GM18951 (cell line): Measurements from ENCODE around the gene NOTCH2.

Experiments used
- POLR2A ChIP-seq: IDR thresholded peaks from 4 replicates; pipeline ENCODE4 v1.6.1; 2011; ENCODE audit warnings: mild to moderate bottlenecking; ENCODE audit not compliant: insufficient read length, insufficient read depth; ENCODE audit errors: extremely low read depth
- in situ Hi-C: fragments of 300-500 bp; cut with MboI; formaldehyde crosslinking; loops from one replicate; pipeline ENCODE4 v1.12.0; 2022; ENCODE audit warnings: low sequenced_read_pairs, mixed read lengths, inconsistent platforms; ENCODE audit not compliant: unreplicated experiment

NOTCH2 gene

GRCh38 chr1:119948342-119949214 is 120.9 kb downstream of the NOTCH2 start:
- TF ChIP-seq POLR2A: no peak
- in situ Hi-C loops: no loop called here

- TF ChIP-seq POLR2A: no peak
- in situ Hi-C loops: no loop called here
Measured at GRCh38 chr1:119947468-119947867, 122.0 kb downstream of the NOTCH2 start.

GRCh38 chr1:119946724-119947123 is 122.7 kb downstream of the NOTCH2 start:
- in situ Hi-C loops: no loop called here
- no peak for TF ChIP-seq POLR2A

- in situ Hi-C loops: no loop called here
Measured at GRCh38 chr1:119943216-119943615, 126.2 kb downstream of the NOTCH2 start.

GRCh38 chr1:119941392-119941791 is 128.1 kb downstream of the NOTCH2 start:
- TF ChIP-seq POLR2A: no peak
- in situ Hi-C loops: no loop called here

More at GRCh38 chr1:119943216-119943615, 126.2 kb downstream of the NOTCH2 start:
- no peak for TF ChIP-seq POLR2A

GRCh38 chr1:119940697-119941096 is 128.8 kb downstream of the NOTCH2 start:
- in situ Hi-C loops: no loop called here
- no peak for TF ChIP-seq POLR2A

- TF ChIP-seq POLR2A: no peak
- in situ Hi-C loops: no loop called here
Measured at GRCh38 chr1:119937198-119937597, 132.3 kb downstream of the NOTCH2 start.

GRCh38 chr1:119935915-119936314 is 133.5 kb downstream of the NOTCH2 start:
- in situ Hi-C loops: no loop called here
- no peak for TF ChIP-seq POLR2A

- in situ Hi-C loops: no loop called here
- TF ChIP-seq POLR2A: no peak
Measured at GRCh38 chr1:119935373-119935772, 134.1 kb downstream of the NOTCH2 start.

- in situ Hi-C loops: no loop called here
- no peak for TF ChIP-seq POLR2A
Measured at GRCh38 chr1:119933397-119933796, 136.1 kb downstream of the NOTCH2 start.

GRCh38 chr1:119929643-119930315 is 139.7 kb downstream of the NOTCH2 start:
- TF ChIP-seq POLR2A: no peak
- in situ Hi-C loops: no loop called here

GRCh38 chr1:119926553-119926952 is 142.9 kb downstream of the NOTCH2 start:
- in situ Hi-C loops: no loop called here
- TF ChIP-seq POLR2A: no peak

GRCh38 chr1:119924948-119925898 is 144.2 kb downstream of the NOTCH2 start:
- no peak for TF ChIP-seq POLR2A
- in situ Hi-C loops: no loop called here
